Spinal cord (tissue), 10 donors: ENCODE data around the gene EEF1E1. TPM values are rescaled to one million over a fixed set of nuclear protein-coding genes. Genes with fewer than 3 reads are reported as not detected.

ENCODE experiments used
- DNase-seq, 6 donors: peaks; one replicate each; pipeline versions ENCODE4 v3.0.0 to v3.0.0-alpha.2; 2013 to 2015; ENCODE audit warnings: low spot score in 6 of 6, low read depth in 4 of 6
- H3K27ac ChIP-seq: one replicate; pipeline ENCODE4 v1.5.1; 2013; ENCODE audit warnings: low read depth, low read length, control low read depth
- H3K27me3 ChIP-seq: one replicate; pipeline ENCODE4 v1.6.1; 2013; ENCODE audit warnings: low read length; ENCODE audit not compliant: control insufficient read depth, insufficient read depth
- H3K36me3 ChIP-seq: one replicate; pipeline ENCODE4 v1.6.1; 2013; ENCODE audit warnings: low read length; ENCODE audit not compliant: control insufficient read depth, insufficient read depth
- H3K4me1 ChIP-seq: one replicate; pipeline ENCODE4 v1.6.1; 2013; ENCODE audit warnings: low read length; ENCODE audit not compliant: control insufficient read depth, insufficient read depth
- H3K4me3 ChIP-seq: one replicate; pipeline ENCODE4 v1.5.1; 2013; ENCODE audit warnings: low read depth, low read length, control low read depth
- H3K9me3 ChIP-seq: one replicate; pipeline ENCODE4 v1.6.1; 2013; ENCODE audit warnings: low read length; ENCODE audit not compliant: control insufficient read depth, insufficient read depth
- WGBS: methylation state at CpG from one replicate; pipeline ENCODE4 v1.1.5; 2013; ENCODE audit warnings: missing lambda C conversion rate; ENCODE audit not compliant: insufficient coverage; 5-methylcytosine and 5-hydroxymethylcytosine counted together
- polyA plus RNA-seq, 2 donors: library from polyadenylated mRNA; unstranded; fragments of 120-200 nt; gene quantifications; one replicate each; pipeline ENCODE4 v1.2.1, GENCODE V29; 2013; ENCODE audit not compliant: insufficient read length in 2 of 2
- total RNA-seq, 2 donors: library from RNA; depleted of rRNA in 1 of 2; stranded (reverse); fragments of 120-200 nt in 1 of 2; fragments of >200 nt in 1 of 2; gene quantifications; one replicate each; pipeline versions ENCODE4 v1.2.3 to v1.2.4, GENCODE V29; 2013 to 2014
- donor health status: healthy.

Gene EEF1E1
- total and polyA plus RNA-seq, 4 donors: 38.2 to 66.7 (median 54.2) TPM

DNA sequence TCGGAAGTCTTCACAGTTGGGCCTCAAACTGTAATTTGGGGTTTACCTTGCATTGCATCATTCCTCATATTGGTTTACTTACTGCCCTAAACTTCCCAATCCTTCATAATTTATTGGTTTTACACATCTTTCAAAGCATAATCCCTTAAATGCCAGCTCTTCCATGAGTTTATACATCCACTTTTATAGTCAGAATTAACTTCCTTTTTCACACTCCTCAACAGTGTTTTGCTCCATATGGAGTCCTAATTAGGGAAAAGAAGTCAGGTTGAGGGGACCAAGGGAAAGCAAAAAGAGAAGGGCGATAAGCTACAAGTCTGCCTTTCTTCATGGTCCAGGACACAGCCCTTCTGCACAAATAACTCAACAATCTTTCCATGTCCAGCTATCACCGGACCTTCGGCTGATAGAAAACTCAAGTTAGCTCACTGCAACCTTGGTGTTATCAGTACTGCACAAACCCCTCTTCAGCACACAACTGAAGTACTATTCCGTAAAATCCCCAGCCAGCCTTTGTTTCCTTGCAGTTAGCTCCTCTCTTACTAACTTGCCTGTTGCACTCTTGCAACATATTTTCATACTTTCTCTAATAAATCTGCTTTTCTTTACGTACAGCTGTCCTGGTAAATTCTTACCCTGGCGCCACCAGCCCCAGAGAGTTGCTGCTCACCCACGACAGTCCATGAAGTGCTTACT lies 2.0 kb downstream of the EEF1E1 start:
- Histone ChIP-seq H3K9me3 (no peaks in the 10 kb centered on the region), H3K36me3 (peaks cover under 1% of the 10 kb centered on the region), H3K4me3 (no peak overlapping the region), H3K27ac (no peak overlapping the region), H3K4me1 (no peaks in the 10 kb centered on the region), H3K27me3 (no peaks in the 10 kb centered on the region)
- WGBS: 98% methylated on average over 6 of the region's 8 CpGs
- DNase-seq: no peak

DNA sequence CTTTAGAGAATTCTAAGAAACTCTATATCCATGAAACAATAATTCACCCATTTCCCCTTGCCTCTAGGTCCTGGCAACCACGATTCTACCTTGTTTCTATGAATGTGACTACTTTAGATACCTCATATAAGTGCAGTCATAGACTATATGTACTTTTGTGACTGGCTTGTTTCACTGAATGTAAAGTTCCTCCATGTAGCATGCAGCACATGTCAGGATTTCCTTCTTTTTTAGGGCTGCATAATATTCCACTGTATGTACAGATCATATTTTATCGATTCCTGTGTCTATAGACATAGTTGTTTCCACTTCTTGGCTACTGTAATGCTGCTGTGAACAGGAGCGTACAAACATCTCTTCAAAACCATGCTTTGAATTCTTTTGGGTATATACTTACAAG lies 11.7 kb downstream of the EEF1E1 start:
- no peaks in the 10 kb centered on the region for H3K27me3 ChIP-seq
- no peak overlapping the region for H3K4me3 ChIP-seq
- no peaks in the 10 kb centered on the region for H3K4me1 ChIP-seq
- H3K27ac ChIP-seq: no peak overlapping the region
- WGBS: no CpG with 5 or more reads among the region's 3 CpGs
- peaks cover 2% of the 10 kb centered on the region for H3K9me3 ChIP-seq
- H3K36me3 ChIP-seq: peaks cover 23% of the 10 kb centered on the region
- no peak for DNase-seq

DNA sequence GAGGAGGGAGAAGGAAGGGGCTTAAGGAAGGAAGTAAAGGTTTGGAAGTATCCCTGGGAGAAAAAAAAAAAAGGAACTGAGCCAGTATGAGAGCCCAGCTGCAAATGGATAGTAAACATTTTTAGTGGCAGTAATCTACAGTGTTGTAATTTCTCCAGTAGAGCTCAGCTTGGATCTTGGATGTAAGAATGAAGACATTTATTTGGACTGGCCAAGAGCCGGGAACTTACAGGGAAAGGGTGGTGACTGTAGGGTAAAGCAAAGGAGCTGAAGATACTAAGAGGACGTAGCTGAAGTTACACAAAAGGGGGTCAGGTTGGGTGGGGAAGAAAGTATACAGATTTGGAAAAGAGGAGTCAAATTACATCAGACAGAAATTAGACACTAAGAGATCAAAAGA lies 13.5 kb downstream of the EEF1E1 start:
- H3K4me1 ChIP-seq: no peaks in the 10 kb centered on the region
- DNase-seq: peak in 1 of 6 donors; percentile 56
- H3K4me3 ChIP-seq: no peak overlapping the region
- no peaks in the 10 kb centered on the region for H3K27me3 ChIP-seq
- H3K9me3 ChIP-seq: peaks cover 2% of the 10 kb centered on the region
- peak overlapping the region; percentile 16 for H3K27ac ChIP-seq
- H3K36me3 ChIP-seq: peaks cover 23% of the 10 kb centered on the region
- 92% methylated on average over 1 of the region's 2 CpGs for WGBS

DNA sequence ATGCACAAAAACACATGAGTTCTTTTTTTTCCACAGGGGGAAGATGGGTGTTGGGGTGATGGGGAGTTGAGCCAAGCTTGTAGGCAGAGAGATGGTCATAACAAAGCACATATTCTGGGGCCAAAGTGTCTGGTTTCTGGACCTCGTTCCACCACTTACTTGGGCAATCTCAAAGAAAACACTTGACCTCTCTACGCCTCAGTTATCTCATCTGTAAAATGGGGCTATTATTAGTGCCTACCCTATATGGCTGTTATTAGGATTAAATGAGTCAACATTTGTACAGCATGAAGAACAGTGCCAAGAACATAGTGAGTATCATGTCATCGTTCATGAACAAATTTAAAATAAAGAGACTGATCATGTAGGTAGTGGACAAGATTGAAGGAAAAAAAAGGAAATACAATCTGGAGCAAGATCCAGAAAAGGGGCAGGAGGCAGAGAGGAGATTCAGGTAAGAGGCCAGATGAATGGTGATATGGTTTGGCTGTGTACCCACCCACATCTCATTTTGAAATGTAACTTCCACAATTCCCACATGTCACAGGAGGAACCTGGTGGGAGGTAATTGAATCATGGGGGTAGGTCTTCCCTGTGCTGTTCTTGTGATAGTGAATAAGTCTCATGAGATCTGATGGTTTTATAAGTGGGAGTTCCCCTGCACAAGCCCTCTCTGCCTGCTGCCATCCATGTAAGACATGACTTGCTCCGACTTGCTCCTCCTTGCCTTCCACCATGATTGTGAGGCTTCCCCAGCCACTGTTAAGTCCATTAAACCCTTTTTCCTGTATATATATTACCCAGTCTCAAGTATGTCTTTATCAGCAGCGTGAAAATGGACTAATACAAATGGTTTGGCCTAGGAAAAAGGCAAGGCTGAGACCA lies 14.2 kb downstream of the EEF1E1 start:
- H3K9me3 ChIP-seq: peaks cover 2% of the 10 kb centered on the region
- no peak for DNase-seq
- peak overlapping the region; percentile 16 for H3K27ac ChIP-seq
- peaks cover 20% of the 10 kb centered on the region for H3K36me3 ChIP-seq
- 76% methylated on average over 3 of the region's 5 CpGs for WGBS
- no peaks in the 10 kb centered on the region for H3K27me3 ChIP-seq
- no peaks in the 10 kb centered on the region for H3K4me1 ChIP-seq
- H3K4me3 ChIP-seq: no peak overlapping the region

DNA sequence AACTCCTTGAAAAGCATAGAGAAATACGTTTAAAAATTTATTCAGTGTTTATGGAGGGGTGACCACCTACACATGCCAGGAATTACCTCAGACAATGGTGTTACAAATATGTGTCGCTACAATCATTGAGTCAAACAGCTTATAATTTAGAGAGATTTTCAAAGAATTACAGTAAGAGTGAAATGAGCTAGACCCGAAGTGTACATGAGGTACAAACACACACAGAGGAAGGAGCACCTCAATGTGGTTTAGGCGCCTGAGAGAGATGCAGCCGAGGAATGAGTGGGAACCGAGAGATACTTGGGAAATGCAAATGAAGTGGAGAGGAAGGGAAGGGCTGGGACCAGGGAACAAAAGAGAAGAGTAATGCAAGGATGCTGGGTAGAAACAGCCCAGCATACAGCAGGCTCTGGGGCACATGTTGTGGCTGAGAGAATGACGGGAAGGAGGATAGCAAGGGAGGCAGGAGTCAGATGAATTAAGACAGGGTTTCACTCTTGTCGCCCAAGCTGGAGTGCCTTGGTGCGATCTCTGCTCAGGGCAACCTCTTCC lies 15.5 kb downstream of the EEF1E1 start:
- DNase-seq: no peak
- no peak overlapping the region for H3K4me3 ChIP-seq
- no peak overlapping the region for H3K27ac ChIP-seq
- no peaks in the 10 kb centered on the region for H3K4me1 ChIP-seq
- peaks cover 18% of the 10 kb centered on the region for H3K36me3 ChIP-seq
- H3K9me3 ChIP-seq: peaks cover 2% of the 10 kb centered on the region
- no peaks in the 10 kb centered on the region for H3K27me3 ChIP-seq
- 87% methylated on average over 7 of the region's 9 CpGs for WGBS

DNA sequence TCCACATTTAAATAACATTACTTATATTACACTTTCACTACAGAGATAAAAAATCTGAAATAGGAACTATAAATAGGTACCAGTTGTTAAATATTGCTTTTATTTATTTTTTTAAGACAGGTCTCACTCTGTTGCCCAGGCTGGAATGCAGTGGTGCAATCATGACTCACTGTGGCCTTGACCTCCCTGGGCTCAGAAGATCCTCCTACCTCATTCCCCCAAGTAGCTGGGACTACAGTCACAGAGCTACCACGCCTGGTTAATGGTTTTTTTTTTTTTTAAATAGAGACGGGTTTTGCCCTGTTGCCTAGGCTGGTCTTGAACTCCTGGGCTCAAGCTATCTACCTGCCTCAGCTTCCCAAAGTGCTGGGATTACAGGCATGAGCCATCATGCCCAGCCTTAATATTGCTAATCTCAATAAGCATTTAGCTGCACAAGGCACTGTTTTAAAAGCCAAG lies 17.3 kb downstream of the EEF1E1 start:
- no CpG with 5 or more reads among the region's 2 CpGs for WGBS
- H3K4me3 ChIP-seq: no peak overlapping the region
- peaks cover 18% of the 10 kb centered on the region for H3K36me3 ChIP-seq
- H3K4me1 ChIP-seq: no peaks in the 10 kb centered on the region
- DNase-seq: no peak
- no peaks in the 10 kb centered on the region for H3K27me3 ChIP-seq
- no peak overlapping the region for H3K27ac ChIP-seq
- H3K9me3 ChIP-seq: no peaks in the 10 kb centered on the region

DNA sequence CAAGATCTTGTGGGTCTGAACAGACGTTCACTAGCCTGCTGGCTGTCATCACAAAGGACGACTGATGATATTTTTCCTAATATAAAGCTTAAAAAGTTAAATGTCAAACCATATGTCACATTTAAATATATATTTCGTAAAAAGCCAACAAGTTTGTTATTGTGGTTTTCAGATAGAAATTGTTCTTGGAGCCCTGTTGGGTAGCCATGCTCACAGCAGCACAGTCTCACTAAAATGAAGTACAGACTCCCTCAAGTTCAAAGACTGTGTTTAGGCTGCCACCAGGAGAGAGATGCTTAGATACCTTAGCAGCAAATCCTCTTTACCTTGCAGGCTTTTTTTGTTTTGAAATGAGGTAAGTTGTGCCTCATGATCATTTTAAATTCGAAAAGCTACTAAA lies 17.8 kb downstream of the EEF1E1 start:
- Histone ChIP-seq H3K27me3 (no peaks in the 10 kb centered on the region), H3K27ac (no peak overlapping the region), H3K9me3 (no peaks in the 10 kb centered on the region), H3K4me1 (no peaks in the 10 kb centered on the region), H3K4me3 (no peak overlapping the region), H3K36me3 (peaks cover 18% of the 10 kb centered on the region)
- no CpG with 5 or more reads among the region's 4 CpGs for WGBS
- no peak for DNase-seq

DNA sequence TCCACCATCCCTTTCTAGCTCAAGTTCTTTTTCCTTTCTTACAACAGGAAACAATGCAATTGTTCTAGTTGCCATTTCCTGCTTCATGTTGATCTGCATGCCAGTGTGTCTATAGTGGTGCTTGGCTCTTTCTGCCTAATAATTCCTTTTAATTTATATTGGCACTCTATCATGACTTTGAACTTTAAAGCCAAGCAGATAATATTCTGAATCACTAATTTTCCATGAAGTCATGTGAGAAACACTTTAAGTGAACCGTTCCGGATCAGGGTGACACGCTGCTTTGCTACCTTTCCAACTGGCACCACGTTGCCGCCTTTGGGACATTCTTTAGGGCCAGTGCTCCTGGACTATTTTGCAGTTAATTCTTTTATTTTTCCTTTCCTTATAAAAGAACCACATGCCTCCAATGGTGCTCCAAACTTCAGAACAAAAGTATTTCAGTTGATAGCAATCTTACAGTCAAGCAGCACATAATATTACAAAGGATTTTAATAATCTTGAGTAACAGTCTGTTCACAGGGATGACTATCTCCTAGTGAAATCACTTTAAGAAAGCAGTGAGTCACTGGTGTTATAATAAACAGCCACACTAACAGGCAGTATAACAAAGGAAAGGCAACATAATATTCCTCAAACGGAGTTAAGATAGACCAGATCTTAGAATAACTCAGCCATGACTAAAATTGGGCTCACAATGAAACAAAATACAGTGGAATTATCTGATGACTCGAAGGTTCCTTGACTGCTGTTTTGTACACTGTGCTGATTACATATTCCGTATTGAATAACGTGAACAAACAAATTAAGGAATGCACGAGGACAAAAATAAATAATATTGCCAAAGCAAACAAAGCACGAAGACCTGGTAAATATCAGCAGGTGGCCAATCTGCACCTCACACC lies 19.1 kb downstream of the EEF1E1 start:
- Histone ChIP-seq H3K27me3 (no peaks in the 10 kb centered on the region), H3K4me1 (no peaks in the 10 kb centered on the region), H3K9me3 (no peaks in the 10 kb centered on the region), H3K4me3 (no peak overlapping the region), H3K27ac (no peak overlapping the region), H3K36me3 (peaks cover 9% of the 10 kb centered on the region)
- DNase-seq: no peak
- WGBS: 90% methylated on average over 11 of the region's 11 CpGs

DNA sequence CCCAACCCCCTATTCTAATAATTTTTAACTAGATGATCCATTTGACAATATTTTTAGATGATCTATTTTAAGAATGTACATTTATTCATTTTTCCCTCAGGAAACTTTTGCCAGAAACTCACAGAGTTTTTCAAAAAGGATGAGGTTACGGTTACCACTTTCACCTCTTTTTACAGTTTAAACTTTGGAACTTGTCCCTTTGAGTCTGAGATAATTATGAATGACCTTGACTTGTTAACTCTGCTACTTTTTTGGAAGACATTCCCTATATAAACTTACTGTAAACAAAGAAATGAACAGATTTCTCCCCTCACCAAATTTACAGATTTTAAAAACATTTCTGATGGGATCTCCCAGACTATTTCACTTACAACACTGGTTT lies 19.8 kb downstream of the EEF1E1 start:
- H3K9me3 ChIP-seq: no peaks in the 10 kb centered on the region
- H3K4me1 ChIP-seq: no peaks in the 10 kb centered on the region
- no peak for DNase-seq
- H3K27me3 ChIP-seq: no peaks in the 10 kb centered on the region
- H3K4me3 ChIP-seq: no peak overlapping the region
- peaks cover 4% of the 10 kb centered on the region for H3K36me3 ChIP-seq
- WGBS: no CpG with 5 or more reads among the region's 1 CpG
- H3K27ac ChIP-seq: no peak overlapping the region
